ENCODE results near the gene PTPRG.

PTPRG gene

DNA sequence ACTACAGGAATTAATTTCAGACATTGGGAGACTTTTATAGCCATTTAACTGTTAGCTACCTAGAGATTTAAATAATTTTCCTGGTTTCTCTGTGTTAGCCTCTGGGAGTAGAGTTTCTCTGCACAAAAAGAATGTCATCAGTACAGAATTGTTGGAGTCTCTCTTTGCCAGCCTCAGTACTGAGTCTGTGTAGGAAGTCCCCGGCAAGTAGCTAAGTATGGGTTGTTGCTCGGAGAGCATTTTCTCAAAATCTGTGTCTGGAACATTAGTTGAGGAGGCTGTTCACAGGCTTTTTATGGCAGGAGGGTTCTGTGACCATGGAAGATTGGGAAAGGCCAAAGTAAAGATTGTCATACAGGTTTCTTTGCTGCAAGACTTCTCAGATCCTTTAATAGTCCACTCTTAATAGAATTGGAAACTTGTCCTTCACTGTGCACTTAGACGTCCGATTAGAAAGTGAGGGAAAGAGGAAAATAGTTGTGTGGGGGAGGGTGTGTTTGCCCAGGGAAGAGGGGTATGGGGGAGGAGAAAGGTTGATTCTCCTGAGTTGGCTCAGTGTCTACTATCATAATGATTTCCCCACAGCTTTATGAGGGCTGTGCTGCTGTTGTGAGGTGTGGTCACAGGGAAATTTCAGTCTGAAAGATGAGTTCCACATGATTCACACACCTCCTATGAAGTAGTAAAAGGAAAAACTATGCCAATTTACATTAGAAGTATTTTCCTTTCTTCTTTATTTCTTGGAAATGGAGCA, 207.1 kb downstream of the PTPRG start:
- no peak for DNase-seq (ENCODE audit: low read depth)

- DNase-seq (ENCODE audit: low read depth) = no peak
These were observed 208.1 kb downstream of the PTPRG start for GRCh38 chr3:61769266-61769990.

- no peak for DNase-seq (ENCODE audit: low read depth)
These were observed 210.6 kb downstream of the PTPRG start for GRCh38 chr3:61771976-61772375.

DNA sequence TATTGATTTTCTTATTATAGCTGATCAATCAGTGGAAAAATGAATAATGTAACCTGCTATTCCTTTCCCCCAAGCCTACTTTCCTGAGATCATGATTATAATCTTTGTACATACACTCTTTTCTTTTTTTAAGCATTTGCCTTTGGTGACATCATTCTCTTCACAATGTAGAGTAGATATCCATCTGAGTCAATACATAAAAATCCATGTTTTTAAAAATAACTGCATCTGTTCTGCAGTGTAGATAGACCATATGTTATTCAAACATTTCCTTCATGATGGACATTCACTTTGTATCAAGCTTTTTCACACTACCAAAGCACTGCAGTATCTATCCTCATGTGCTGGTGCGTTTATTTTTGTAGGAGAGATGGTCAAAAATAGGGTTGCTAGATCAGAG, 211.1 kb downstream of the PTPRG start:
- no peak for DNase-seq (ENCODE audit: low read depth)

DNA sequence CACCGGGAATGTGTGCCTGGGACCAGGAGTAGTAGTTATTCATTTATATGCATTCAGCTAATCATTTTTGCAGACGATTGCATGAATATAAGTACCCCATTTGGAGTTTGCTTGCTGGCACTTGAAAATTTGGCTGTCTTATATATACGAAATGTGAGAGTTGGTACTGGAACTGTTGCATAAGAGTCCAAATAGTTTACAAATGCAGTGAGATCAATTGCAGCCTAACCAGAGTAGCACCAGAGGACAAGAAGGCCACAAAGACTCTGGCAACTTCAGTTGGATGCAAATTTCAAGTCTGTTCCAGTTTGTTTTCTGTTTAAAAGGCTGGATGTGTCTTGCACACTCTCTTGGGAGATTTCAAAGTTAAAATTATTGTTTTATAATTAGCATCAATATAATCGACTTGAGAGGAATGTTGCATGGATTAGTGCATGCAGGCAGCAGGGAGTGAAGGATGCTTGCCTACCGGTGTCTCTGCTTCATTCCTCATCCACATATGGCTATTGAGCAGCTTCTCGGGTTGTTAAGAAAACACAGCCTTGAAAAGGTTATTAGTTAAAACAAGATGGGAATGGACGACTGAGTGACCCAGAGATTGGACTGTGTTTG, 213.0 kb downstream of the PTPRG start:
- DNase-seq (ENCODE audit: low read depth) = no peak

DNA sequence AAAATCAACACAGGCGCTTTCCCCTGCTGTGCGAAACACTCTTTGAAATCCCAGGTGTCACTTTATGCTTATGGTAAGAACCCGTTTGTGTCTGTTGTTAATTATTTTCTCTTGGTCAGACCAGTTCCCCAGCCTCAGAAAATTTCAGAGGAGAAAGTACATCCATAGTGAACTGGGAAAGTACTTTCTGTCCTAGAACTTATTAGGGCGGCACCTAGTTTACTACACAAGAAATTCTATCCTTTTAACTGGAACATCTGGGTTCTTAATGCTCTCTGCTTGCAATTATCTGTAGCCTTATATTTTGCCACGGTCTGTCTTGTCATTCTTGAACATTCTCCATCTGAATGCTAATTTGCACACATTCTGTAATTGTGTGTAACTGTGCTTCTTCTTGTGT, 215.0 kb downstream of the PTPRG start:
- DNase-seq (ENCODE audit: low read depth) = no peak

DNA sequence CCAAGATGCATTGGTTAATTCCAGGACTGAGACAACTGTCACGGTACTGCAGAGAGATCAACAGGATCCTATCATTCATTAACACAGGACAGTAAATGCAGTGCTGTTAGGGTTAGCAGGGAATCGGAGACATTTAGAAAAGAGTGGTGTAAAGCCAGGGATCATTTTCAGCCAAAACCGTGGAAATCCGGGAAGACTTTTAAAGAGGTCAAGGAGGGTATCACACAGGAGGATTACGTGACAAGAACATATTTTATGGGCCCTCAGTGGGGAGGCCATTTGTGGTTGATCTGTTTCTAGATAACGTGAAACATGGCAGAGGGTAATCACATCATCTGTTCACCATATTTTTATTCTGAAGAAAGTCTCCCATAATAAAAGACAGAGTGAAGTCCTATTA, 216.1 kb downstream of the PTPRG start:
- DNase-seq (ENCODE audit: low read depth) = no peak

DNA sequence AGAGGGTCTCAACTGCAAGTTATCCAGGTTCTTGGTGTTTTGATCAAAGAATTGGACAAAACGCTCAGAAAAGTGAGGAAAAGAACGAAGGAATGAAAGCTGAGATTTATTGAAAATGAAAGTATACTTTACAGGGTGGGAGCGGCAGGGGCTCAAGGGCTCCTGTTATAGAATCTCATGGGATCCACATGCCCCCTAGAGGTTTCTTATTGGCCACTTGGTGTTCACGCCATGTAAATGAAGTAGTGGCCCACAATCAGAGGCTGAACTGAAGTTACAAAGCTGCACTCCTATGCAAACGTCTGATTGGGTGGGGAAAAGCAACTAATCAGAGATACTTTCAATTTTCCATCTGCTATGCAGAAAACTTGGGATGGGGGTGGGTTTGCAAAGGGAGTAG, 216.7 kb downstream of the PTPRG start:
- no peak for DNase-seq (ENCODE audit: low read depth)

DNA sequence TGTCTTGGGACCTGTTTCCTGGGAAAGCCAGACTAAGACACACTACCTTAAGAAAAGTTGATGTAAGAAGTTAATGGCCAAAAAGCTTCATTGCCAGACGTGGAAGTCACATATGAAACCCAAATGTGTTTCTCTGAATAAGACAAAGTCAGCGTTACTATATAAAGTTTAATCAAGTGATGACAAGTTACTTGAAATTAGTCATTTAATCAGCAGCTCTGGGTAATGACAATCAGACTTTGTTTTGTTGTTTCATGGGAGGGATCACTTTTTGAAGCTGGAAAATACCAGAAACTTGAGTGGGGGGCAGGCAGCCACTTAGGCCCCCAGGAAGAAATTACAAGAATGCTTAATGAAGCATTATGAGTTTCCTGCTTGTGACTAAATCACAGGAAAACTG, 218.6 kb downstream of the PTPRG start:
- DNase-seq (ENCODE audit: low read depth) = no peak

DNA sequence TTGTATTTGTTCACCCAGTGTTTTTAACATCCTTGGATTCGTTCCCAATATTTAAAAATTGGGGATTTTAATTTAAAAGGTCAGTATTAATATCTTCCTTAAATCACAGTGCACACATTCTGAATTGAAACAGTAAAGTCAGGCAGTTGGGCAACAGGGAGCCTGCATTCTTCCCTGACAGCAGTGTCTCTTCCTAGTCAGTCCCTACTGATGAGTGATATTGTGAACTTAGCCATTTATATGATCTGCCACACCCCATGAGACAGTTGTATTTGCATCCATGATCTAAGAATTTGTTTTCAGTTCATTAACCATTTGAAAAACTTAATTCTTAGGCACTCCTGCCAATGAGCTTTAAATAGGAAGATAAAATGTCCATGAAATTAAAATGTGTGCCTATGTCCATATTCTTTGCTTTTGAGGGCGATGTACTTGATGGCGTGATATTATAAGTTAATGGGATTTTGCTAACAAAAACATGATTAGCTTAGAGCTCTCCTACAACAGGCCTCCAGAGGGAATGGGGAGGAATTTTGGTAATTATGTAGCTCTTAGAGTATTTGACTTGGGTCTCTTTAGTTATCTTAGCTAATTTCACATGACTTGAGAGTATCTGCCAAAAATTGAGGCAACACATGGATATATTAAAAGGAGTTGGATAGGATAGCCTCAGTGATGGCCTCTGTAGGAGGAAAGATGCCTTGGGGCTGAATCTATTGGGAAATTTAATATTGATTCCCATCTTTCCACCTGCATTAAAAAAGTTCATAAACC, 219.3 kb downstream of the PTPRG start:
- no peak for DNase-seq (ENCODE audit: low read depth)

DNA sequence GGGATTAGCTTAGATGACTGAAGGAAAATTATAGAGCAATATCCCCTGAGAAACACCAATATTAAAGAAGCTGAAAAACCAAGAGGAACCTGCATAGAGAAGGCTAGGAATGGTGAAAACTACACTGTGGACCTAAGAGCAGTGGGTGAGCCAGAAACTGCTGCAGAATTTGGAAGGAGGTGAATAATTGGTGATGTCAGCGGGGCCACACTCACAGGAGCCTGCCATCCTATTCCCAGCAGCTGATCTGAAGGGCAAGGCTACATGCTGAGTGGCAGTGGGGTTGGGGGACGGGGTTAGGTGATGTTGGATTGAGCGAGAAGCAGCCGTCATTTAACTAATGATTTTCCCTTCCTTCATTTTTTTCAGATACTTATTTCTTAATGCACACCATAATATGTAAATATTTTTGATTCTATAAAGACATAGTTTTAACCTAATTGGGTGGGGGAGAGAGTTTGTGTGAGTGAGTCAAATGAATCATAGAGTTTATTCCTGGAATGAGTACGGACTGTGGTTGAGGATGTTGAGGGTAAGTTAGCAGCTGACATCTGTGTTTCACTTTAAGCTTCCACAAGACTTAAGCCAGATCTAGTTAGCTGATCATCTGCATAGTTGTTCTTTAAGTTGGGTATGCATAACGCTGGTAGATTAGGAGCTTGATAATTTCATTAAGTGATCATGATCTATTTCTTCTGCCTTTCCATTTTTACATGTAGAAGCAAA, 222.8 kb downstream of the PTPRG start:
- DNase-seq (ENCODE audit: low read depth) = no peak

- DNase-seq (ENCODE audit: low read depth) = no peak
These were observed 227.5 kb downstream of the PTPRG start for GRCh38 chr3:61788623-61789507.

DNA sequence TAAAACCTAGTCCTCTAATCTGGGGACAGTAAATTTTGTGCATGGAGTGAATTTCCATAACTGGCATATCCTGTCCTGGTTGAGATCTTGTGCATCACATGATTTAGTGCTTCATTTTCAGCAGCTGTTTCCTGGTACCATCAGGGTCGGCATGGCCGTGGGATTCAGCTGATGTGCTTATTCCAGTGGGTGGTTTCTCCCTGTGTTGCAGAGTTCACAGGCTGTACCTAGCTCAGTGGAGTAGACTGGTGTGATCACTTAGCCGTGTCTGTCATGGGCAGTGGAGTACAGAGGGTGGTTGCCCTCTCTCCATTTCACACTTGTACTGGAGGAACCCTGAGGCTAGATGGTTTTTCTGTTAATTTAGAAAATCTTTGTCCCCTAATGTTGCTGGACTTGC, 228.5 kb downstream of the PTPRG start:
- no peak for DNase-seq (ENCODE audit: low read depth)

DNA sequence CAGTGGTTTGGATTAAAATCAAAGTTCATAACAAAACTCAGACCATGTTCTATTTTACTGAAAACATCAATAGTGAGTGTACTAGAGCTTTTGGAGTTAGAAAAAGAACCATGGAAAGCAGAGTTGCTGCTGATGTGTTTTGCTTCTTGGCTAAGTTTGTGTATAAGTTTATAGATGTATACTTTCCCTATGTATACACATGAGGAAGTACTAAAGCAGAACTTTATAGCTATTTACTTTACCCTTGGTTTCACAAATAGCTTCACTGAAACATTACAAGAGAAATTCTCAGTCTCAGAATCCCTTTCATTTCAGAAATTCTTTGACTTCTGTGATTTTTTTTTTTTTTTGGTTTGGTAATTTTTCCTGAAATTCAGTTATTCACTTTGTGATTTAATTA, 229.0 kb downstream of the PTPRG start:
- DNase-seq (ENCODE audit: low read depth) = no peak

- no peak for DNase-seq (ENCODE audit: low read depth)
These were observed 231.7 kb downstream of the PTPRG start for GRCh38 chr3:61793056-61793455.

DNA sequence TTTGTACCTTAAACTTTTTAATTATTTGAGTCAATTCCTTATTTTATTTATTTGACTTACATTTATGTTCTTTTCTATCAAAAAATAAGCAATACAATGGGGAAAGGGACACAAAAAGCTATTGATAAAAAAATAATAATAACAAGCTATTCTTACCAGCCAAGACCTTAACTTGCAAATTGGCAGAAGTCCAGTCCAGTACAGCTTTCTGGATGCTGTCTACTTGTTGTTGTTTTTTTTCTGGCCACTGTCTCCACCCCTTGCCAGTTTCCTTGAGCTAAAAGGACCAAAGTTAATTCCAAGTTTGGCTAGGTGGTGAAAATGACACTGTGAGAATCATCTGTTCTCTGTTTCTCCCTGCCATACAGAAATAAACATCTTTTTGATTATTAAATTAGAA, 232.2 kb downstream of the PTPRG start:
- no peak for DNase-seq (ENCODE audit: low read depth)

- DNase-seq (ENCODE audit: low read depth) = no peak
These were observed 233.0 kb downstream of the PTPRG start for GRCh38 chr3:61794341-61794740.

- DNase-seq (ENCODE audit: low read depth) = no peak
These were observed 233.6 kb downstream of the PTPRG start for GRCh38 chr3:61794961-61795360.

DNA sequence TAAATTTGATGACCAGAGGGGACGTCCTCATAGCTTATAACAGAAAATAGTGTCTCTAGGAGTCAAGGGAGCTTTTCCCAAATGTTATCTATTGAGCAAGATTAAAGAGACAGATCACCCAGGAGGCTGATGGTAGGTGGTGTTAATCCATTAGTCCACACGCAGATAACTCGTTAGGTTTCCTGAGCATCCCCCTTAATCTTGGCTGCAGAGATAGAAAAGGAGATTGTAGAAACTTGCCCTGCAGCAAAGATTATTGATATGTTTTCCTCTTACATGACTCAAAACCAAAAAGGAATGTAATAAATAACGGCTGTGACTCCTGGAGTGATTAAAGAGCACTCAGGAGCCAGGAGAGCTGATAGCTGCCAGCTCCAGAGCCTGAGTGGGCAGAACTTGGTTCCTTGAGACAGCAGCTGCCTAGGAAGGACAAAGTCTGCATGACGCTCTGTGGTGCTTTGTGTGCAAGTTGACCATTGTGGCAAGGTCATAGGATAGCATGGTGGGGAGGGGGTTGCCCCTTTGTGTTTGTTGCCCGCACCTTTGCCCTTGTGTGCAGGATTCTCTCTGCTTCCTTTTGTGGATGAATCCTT, 234.8 kb downstream of the PTPRG start:
- no peak for DNase-seq (ENCODE audit: low read depth)

DNA sequence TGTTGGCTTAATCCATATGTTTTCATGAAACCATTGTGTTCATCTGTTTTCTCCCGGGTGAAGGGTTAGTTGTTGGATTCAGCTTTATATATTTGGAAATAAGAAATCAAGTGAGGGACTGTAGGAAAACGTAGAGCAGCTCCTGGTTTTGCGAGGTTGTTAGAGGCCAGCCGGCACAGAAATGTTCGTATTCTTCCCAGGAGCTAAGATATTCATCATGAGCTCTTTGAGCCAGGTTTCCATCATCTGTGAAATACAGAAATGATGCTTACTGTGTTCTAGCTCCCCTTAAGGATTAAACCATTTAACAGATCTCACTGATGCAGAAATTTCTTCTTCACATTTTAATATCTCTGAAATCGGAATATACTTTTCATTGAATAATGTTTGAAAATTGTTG, 235.5 kb downstream of the PTPRG start:
- no peak for DNase-seq (ENCODE audit: low read depth)

- no peak for DNase-seq (ENCODE audit: low read depth)
These were observed 241.4 kb downstream of the PTPRG start for GRCh38 chr3:61802772-61803171.
